ENCODE results near the gene RNF149. TPM values are rescaled to one million over a fixed set of nuclear protein-coding genes. Genes with fewer than 3 reads are reported as not detected.
"Not testable (repeated sequence)": the region's sequence is repeated elsewhere in the genome, so short reads cannot be mapped to it uniquely, and the experiment has no call there.

RNF149 gene
- total RNA-seq, 2 experiments from 2014 or later = 42.1 to 45.9 TPM

GRCh38 chr2:101245468-101245867, 63.0 kb downstream of the RNF149 start:
- ChIA-PET CTCF (interaction anchor here (0.6 kb wide), 1 partner anchor 524 kb away, joined by 3 read pairs; no protein-coding TSS in a partner anchor), POLR2A (interaction anchor here (0.7 kb wide), 1 partner anchor 339 kb away, joined by 5 read pairs; no protein-coding TSS in a partner anchor)

DNA sequence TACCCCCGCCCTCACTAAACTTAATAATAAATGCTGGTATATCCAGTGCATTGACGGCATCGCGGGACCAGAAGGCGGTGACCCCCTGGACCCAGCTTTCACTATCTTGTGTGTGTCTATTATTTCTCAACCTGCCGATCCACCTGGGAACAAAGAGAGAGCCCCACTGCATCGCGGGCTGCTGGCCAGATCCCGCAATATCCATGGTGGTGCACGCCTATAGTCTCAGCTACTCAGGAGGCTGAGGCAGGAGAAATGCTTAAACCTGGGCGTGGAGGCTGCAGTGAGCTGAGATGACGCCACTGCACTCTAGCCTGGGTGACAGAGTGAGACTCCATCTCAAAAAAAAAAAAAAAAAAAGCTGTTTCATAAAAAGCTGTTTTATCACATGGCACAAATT, 63.6 kb downstream of the RNF149 start:
- CTCF ChIA-PET = interaction anchor here (0.6 to 0.7 kb wide), 2 partner anchors 49 to 525 kb away, joined by 3 read pairs; no protein-coding TSS in a partner anchor
- POLR2A ChIA-PET = interaction anchor here (0.6 to 0.7 kb wide), 2 partner anchors 216 to 338 kb away, joined by 3 to 5 read pairs; no protein-coding TSS in a partner anchor

GRCh38 chr2:101244373-101244772, 64.1 kb downstream of the RNF149 start:
- POLR2A ChIA-PET = interaction anchor here (0.6 kb wide), 1 partner anchor 215 kb away, joined by 3 read pairs; no protein-coding TSS in a partner anchor
- CTCF ChIA-PET = interaction anchor here (0.7 kb wide), 1 partner anchor 48 kb away, joined by 3 read pairs; no protein-coding TSS in a partner anchor

DNA sequence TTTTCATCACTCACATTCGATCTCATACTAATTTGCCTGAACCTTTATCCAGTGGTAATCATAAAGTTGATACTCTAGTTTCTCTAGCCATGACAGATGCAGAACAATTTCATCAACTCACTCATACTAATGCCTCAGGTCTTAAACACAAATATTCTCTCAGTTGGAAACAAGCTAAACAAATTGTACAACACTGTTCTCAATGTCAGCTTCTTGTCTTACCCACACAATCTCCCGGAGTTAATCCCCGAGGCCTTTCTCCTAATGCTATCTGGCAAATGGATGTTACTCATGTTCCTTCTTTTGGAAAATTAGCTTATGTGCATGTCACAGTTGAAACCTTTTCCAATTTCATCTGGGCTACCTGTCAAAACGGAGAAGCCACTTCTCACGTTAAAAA, 67.3 kb downstream of the RNF149 start:
- POLR2A ChIA-PET = no interaction called here
- CTCF ChIA-PET = no interaction called here

- CTCF ChIA-PET, POLR2A ChIA-PET: not testable (repeated sequence)
Observed at GRCh38 chr2:101240694-101241093, 67.8 kb downstream of the RNF149 start.

DNA sequence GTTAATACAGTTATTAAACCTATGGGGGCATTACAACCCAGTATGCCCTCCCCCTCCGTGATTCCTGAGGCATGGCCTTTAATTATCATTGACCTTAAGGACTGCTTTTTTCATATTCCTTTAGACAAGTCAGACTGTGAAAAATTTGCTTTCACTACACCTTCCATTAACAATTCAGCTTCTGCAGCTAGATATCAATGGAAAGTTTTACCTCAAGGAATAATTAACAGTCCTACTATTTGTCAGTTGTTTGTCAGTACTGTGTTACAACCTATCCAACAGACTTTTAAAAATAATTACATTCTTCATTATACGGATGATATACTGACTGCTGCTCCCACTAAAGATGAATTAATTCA, 68.8 kb downstream of the RNF149 start:
- CTCF ChIA-PET, POLR2A ChIA-PET: not testable (repeated sequence)

- ChIA-PET POLR2A (no interaction called here), CTCF (no interaction called here)
Observed at GRCh38 chr2:101238930-101239759, 69.4 kb downstream of the RNF149 start.

- CTCF ChIA-PET = interaction anchor here (0.7 kb wide), 1 partner anchor 142 kb away, joined by 3 read pairs; no protein-coding TSS in a partner anchor
- POLR2A ChIA-PET = not testable (repeated sequence)
Observed at GRCh38 chr2:101237944-101238343, 70.6 kb downstream of the RNF149 start.

GRCh38 chr2:101235956-101236355, 72.5 kb downstream of the RNF149 start:
- CTCF ChIA-PET = not testable (repeated sequence)
- POLR2A ChIA-PET = interaction anchor here (0.7 kb wide), 1 partner anchor 73 kb away, joined by 6 read pairs; no protein-coding TSS in a partner anchor

GRCh38 chr2:101234169-101234938, 74.1 kb downstream of the RNF149 start:
- ChIA-PET CTCF (no interaction called here), POLR2A (no interaction called here)

DNA sequence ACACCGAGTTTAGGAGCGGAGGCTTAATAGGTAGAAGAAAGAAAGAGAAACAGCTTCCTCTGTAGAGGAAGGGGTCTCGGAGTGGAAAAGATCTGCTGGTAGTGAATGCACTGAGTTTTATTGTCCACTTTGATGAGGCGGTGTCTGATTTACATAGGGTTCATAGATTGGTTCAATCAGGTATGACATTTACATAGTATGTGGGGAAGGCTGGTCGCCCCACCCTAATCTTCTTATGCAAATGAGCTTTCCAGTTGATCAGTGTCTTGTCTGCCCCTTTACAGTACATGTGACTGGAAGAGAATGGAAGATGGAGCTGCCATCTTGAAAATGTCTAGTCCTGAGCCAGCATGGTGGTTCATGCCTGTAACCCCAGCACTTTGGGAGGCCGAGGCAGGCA, 75.7 kb downstream of the RNF149 start:
- ChIA-PET CTCF (no interaction called here), POLR2A (no interaction called here)

GRCh38 chr2:101231937-101232730, 76.4 kb downstream of the RNF149 start:
- ChIA-PET POLR2A (no interaction called here), CTCF (no interaction called here)

DNA sequence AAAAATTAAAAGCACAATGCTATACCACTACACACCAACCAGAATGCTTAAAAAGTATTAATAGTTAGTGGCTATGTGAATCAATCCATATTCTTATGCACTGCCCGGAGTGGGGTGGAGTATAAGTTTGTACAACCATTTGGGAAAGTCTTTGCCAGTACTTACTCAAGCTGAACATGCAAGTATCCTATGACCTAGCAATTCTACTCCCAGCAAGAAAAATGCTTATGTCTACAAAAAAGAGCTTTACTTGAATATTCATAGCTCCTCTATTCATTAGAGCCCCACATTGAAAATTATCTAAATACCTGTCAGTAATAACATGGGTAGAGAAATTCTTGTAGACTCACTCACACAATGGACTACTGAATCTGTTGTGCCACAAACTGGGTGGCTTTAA, 77.3 kb downstream of the RNF149 start:
- ChIA-PET CTCF (interaction anchor here (0.5 kb wide), 1 partner anchor 11 kb away, joined by 3 read pairs; no protein-coding TSS in a partner anchor), POLR2A (no interaction called here)

- POLR2A ChIA-PET = no interaction called here
- CTCF ChIA-PET = no interaction called here
Observed at GRCh38 chr2:101230541-101231001, 77.9 kb downstream of the RNF149 start.

Other genes with a start within 250 kb of the RNF149 start
- gene TBC1D8, start 157.3 kb downstream of the RNF149 start, total RNA-seq = 1 to 10 TPM in 1 of 2 experiments, under 1 TPM in 1; 0.73 to 1.1 TPM
- gene CNOT11, start 55.8 kb downstream of the RNF149 start, total RNA-seq = 10 to 100 TPM; 65.2 to 68.7 TPM
- not detected for gene CREG2, start 78.8 kb upstream of the RNF149 start, total RNA-seq
- under 1 TPM in 1 of 2 experiments, not detected in 1; 0.11 TPM for gene RFX8, start 166.4 kb upstream of the RNF149 start, total RNA-seq